ENCODE measurements around the gene IL11.

DNA sequence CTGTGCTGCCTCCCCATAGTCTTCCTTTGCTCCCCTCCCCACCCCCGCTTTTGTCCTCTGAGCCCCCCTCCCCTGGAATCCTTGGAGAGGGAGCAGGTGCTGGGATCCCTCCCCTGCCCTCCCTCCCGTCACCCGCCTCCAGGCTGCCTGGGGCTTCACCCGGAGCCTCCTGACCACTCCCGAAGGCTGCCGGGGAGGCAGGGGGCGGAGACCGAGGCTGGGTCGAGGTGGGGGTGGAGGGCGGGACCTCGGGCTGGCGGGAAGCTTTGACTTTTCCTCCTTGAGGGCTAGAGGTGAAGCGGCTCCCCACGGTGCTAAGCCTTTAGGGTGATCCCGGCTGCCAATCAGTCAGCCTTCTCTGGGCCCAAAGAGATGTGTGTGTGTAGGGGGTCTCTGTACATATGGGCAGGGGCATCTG lies 29.1 kb downstream of the IL11 start:
- TF ChIP-seq EZH2phosphoT487 (IDR thresholded peaks at IDR 0.05; ENCODE audit: low read depth, severe bottlenecking, unreplicated experiment) (no peak), EZH2 (IDR thresholded peaks at IDR 0.05; ENCODE audit: borderline replicate concordance) (no peak)
- TF ChIP-seq, protein P1, sequence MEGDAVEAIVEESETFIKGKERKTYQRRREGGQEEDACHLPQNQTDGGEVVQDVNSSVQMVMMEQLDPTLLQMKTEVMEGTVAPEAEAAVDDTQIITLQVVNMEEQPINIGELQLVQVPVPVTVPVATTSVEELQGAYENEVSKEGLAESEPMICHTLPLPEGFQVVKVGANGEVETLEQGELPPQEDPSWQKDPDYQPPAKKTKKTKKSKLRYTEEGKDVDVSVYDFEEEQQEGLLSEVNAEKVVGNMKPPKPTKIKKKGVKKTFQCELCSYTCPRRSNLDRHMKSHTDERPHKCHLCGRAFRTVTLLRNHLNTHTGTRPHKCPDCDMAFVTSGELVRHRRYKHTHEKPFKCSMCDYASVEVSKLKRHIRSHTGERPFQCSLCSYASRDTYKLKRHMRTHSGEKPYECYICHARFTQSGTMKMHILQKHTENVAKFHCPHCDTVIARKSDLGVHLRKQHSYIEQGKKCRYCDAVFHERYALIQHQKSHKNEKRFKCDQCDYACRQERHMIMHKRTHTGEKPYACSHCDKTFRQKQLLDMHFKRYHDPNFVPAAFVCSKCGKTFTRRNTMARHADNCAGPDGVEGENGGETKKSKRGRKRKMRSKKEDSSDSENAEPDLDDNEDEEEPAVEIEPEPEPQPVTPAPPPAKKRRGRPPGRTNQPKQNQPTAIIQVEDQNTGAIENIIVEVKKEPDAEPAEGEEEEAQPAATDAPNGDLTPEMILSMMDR (IDR thresholded peaks at IDR 0.05; ENCODE audit: poor library complexity) = no peak

All from hepatocyte (in vitro differentiated cells).